DMS153 treated with DMSO at 0.1 percent for 48 hours (cell line): Measurements from ENCODE around the gene STEAP4.
"Not testable (repeated sequence)": the region's sequence is repeated elsewhere in the genome, so short reads cannot be mapped to it uniquely, and the experiment has no call there.

Experiments used
- DNase-seq: peaks from one replicate; lab custom pipeline; 2025; ENCODE audit not compliant: unreplicated experiment; lab: John Stamatoyannopoulos, UW

STEAP4 gene

DNA sequence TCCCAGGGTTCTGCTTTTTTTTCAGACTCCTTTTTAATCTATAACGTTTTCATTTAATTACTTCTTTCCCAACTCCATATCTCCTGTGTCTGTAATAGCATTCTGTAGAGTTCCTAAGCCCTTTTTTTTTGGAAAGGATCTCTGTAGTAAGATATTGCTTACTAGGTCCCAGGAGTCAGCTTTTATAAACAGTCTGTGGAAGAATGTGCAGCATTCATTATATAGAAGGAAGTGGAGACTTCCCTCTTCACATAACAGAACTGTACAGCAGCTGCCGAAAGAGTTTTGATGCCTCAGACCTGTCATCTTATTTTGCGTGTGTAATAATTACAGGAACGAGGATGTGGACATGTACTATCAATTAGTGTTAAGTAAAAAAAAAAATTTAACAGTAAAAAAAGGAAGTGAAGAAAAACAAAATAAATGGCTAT, 7.4 kb upstream of the STEAP4 start:
- DNase-seq = no peak

DNA sequence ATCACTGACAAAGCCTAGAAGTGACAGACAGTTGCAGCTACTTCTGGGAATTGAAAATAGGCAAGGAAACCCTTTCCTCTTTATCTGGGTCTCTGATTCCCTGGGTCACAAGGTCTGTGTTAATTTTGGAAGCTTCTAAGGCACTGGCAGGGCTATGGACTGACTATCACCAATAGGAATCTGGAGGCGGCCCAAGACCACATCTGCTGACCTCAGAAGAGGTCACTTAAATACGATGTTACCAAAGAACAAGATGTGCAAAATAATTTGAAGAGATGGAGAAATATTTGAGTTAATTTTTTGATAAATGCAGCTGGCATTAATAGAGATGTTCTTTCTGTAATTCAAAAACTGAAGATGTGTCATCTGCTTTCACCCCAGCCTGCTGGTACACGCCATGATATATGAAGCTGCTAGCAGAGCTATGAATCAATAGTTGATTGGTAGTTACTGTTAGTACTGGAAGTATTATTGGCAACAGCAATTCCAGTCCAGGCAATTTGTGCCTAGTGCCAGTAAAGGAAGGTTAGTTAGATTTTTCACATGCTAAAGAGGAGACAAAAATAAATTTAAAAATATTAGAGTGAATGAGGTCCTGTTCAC, 5.5 kb upstream of the STEAP4 start:
- DNase-seq = no peak

DNA sequence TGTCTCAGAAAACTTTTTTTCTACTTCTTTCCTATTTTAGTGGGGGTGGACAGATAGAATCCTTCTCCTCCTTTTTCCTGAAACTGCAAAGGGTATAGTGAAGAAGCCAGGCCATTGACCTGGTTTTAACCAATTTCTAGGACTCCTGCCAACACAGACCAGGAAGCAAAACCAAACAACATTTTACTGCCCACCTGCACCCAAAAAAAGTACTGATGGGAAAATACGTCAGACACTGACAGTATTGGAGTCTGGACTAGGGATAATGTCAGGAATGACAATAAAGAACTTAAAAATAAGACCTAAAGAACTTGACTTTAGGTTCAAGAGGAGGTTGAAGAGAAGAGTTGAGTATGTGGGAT, 5.0 kb upstream of the STEAP4 start:
- no peak for DNase-seq

GRCh38 chr7:88310956-88311674, 4.4 kb upstream of the STEAP4 start:
- no peak for DNase-seq

DNA sequence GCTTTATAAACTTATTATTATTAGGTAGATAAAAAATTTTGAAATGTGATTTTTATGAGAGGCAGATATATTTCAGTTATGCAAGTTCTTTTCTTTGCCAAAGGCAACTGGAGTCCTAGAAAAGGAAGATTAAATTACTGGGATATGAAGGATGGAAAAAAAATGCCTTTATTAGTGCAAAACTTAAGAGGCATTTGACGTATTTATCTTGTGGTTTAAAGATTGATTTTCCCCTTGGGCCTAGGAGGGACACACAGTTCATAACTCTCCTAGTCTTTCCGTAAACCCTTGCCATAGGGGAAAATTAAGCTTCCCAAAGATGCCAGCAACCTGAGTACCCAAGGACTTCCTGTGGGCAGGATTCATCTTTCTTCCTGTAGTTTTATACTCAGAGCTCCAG, 3.1 kb upstream of the STEAP4 start:
- no peak for DNase-seq

GRCh38 chr7:88307823-88308222, 1.1 kb upstream of the STEAP4 start:
- DNase-seq = no peak

GRCh38 chr7:88307412-88307811, 718 bp upstream of the STEAP4 start:
- DNase-seq = no peak

- DNase-seq = no peak
Observed at GRCh38 chr7:88305044-88305443, 1.6 kb downstream of the STEAP4 start.

DNA sequence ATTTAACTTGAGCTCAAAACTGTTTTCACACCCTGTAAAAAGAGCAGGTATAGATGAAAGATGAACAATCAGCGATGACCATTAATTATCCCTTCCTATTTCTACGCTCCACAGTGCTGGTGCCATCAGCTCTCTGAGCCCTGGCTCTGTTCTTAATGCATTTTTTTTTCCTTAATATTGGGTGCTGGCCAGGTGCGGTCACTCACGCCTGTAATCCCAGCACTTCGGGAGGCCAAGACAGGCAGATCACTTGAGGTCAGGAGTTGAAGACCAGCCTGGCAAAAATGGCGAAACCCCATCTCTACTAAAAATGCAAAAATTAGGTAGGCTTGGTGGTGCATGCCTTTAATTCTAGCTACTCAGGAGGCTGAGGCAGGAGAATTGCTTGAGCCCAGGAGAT, 4.2 kb downstream of the STEAP4 start:
- no peak for DNase-seq

GRCh38 chr7:88301924-88302323, 4.8 kb downstream of the STEAP4 start:
- no peak for DNase-seq

DNA sequence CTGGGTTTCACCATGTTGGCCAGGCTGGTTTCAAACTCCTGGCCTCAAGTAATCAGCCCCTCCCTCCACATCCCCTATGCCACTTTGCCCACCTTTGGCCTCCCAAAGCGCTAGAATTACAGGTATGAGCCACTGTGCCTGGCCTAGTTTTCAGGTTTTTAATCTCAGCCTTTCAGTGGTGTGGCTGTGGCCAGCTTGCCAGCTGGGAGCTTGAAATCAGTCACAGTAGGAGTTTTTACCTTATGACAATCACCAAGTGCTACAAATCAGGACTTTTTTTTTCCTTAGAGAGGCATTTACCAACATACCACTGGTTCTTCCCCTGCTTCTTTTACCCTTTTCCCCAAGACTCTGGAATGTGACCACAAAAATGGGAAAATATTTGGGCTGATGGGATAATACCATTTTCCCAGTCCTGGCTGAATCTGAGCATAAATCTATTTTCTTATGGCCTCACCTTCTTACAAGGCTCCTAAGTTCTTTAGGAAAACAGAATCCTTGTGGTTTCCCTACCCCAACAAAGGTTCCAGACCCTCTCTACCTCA, 6.2 kb downstream of the STEAP4 start:
- DNase-seq = no peak

GRCh38 chr7:88299126-88299525, 7.6 kb downstream of the STEAP4 start:
- no peak for DNase-seq

- DNase-seq = no peak
Observed at GRCh38 chr7:88293866-88294265, 12.8 kb downstream of the STEAP4 start.

- no peak for DNase-seq
Observed at GRCh38 chr7:88291398-88292173, 15.1 kb downstream of the STEAP4 start.

GRCh38 chr7:88290491-88290890, 16.2 kb downstream of the STEAP4 start:
- DNase-seq = no peak

DNA sequence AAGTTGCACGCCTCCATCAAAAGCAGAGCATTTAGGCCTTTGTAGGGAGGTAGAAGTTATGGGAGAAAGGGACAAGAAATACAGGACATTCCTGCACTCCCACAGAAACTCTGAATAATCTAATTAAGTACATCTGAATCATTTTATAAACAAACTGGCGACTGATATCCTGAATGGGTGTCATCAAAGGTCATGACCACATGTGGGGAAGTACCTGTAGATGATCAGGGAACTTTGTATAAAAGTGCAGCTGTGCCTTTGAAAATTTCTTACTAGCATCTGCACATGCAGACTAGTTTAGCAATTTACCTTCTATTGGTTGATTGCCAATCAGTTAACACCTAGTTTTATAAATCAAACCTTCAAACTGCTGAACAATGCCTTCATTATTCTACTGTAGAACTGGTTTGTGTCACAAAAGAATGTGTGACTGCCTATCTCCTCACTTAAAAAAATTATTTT, 17.1 kb downstream of the STEAP4 start:
- DNase-seq = no peak

DNA sequence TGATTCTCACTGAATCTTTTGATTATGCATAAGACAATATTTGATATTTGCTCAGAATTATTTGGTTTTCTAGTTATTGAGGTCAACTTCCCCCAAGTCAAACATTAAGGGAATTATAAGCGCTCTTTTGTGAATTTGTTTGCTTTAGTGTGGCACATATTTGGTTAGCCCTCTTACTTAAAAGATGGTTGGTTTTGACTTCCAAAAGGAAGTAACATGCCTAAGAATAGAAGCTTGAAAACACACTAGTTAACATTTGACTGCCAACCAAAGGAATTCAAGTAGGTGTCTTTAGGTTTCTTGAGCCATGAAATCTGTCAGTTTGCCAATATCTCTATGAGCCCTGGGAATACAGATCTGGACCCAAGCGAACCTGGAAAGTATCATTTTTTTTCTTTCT, 24.9 kb downstream of the STEAP4 start:
- no peak for DNase-seq

DNA sequence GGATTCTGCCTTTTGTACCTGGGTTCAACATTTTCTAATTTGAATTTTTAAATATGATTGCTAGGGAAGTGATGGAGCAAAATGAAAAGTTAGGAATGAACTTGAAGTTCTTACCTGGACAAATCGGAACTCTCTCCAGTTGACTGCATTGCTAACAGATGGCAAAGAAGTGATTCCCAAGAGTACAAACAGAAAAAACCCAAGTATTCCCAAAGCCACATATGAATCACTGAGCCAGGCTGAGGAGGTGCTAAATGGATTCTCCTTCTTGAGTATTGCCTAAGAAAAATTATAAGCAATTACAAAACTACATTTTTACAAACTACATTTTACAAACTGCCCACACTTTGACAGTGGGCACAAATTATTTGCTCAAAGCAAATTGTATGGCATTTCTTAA, 25.9 kb downstream of the STEAP4 start:
- no peak for DNase-seq

DNA sequence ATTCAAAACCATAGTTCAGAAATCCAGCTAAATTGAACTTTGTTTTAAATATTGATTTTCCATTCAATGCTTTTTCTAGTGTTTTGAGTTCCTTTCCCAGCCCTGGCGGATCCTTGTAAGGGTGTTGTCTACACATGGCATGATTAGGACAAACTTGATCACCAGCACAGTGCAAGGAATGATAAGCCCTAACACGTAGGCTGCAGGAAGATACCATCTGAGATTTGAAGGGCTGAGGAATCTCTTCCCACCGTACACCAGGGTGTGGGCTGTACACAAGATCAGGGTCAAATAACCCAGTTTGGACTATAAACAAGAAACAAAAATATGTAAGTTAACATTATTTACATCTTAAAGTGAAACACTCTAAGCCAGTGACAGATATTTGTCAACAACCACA, 27.4 kb downstream of the STEAP4 start:
- no peak for DNase-seq

GRCh38 chr7:88278881-88279280, 27.8 kb downstream of the STEAP4 start:
- DNase-seq = no peak

- no peak for DNase-seq
Observed at GRCh38 chr7:88276605-88277153, 30.0 kb downstream of the STEAP4 start.

GRCh38 chr7:88274856-88275255, 31.8 kb downstream of the STEAP4 start:
- not testable (repeated sequence) for DNase-seq
